H9 (cell line): ENCODE measurements around the gene ST6GAL2. TPM values are rescaled to one million over a fixed set of nuclear protein-coding genes. Genes with fewer than 3 reads are reported as not detected.

Experiments
- DNase-seq: peaks from one replicate; pipeline ENCODE4 v3.0.0-alpha.2; 2017
- H2AFZ ChIP-seq: one replicate; pipeline ENCODE4 v1.6.1; 2013; ENCODE audit warnings: mild to moderate bottlenecking, low read length, control low read depth, moderate library complexity
- H2AK5ac ChIP-seq: 2 replicates; pipeline ENCODE4 v1.6.1; 2013; ENCODE audit warnings: low read length, control low read depth, mixed read lengths; ENCODE audit not compliant: insufficient read length
- H2BK120ac ChIP-seq: one replicate; pipeline ENCODE4 v1.6.1; 2013; ENCODE audit warnings: low read depth, mild to moderate bottlenecking, low read length, control low read depth, inconsistent platforms; ENCODE audit not compliant: poor library complexity, severe bottlenecking
- H2BK12ac ChIP-seq: 2 replicates; pipeline ENCODE4 v1.6.1; 2013; ENCODE audit warnings: low read length, control low read depth, mixed read lengths, low read depth; ENCODE audit not compliant: insufficient read length
- H2BK15ac ChIP-seq: 2 replicates; pipeline ENCODE4 v1.6.1; 2013; ENCODE audit warnings: low read depth, low read length, control low read depth
- H2BK20ac ChIP-seq: one replicate; pipeline ENCODE4 v1.6.1; 2013; ENCODE audit warnings: low read depth, mild to moderate bottlenecking, low read length, control low read depth, inconsistent platforms; ENCODE audit not compliant: poor library complexity, severe bottlenecking
- H2BK5ac ChIP-seq: 2 replicates; pipeline ENCODE4 v1.6.1; 2013; ENCODE audit warnings: low read length, control low read depth, mixed read lengths; ENCODE audit not compliant: insufficient read length
- H3K14ac ChIP-seq: 2 replicates; pipeline ENCODE4 v1.6.1; 2013; ENCODE audit warnings: low read length, control low read depth; ENCODE audit not compliant: insufficient read depth
- H3K18ac ChIP-seq: 2 replicates; pipeline ENCODE4 v1.6.1; 2013; ENCODE audit warnings: low read depth, mild to moderate bottlenecking, mixed read lengths, low read length, control low read depth; ENCODE audit not compliant: insufficient read length
- H3K23ac ChIP-seq: 2 replicates; pipeline ENCODE4 v1.6.1; 2013; ENCODE audit warnings: low read length, control low read depth, mixed read lengths, low read depth; ENCODE audit not compliant: insufficient read length
- H3K23me2 ChIP-seq: 2 replicates; pipeline ENCODE4 v1.6.1; 2013; ENCODE audit warnings: low read depth, mild to moderate bottlenecking, mixed read lengths, low read length, control low read depth; ENCODE audit not compliant: insufficient read length, poor library complexity, severe bottlenecking
- H3K27ac ChIP-seq: 2 replicates; pipeline ENCODE4 v1.5.1; 2013; ENCODE audit warnings: low read length, control low read depth, mixed read lengths, low read depth; ENCODE audit not compliant: insufficient read length
- H3K27me3 ChIP-seq: 2 replicates; pipeline ENCODE4 v1.6.1; 2013; ENCODE audit warnings: low read length, control low read depth, inconsistent platforms; ENCODE audit not compliant: insufficient read depth
- H3K4ac ChIP-seq: 2 replicates; pipeline ENCODE4 v1.6.1; 2013; ENCODE audit warnings: low read depth, mild to moderate bottlenecking, control low read depth, inconsistent platforms, low read length, moderate library complexity
- H3K4me1 ChIP-seq: 2 replicates; pipeline ENCODE4 v1.6.1; 2013; ENCODE audit warnings: low read length, control low read depth, inconsistent platforms; ENCODE audit not compliant: insufficient read depth
- H3K4me2 ChIP-seq: 2 replicates; pipeline ENCODE4 v1.6.1; 2013; ENCODE audit warnings: low read length, control low read depth, mixed read lengths; ENCODE audit not compliant: insufficient read length, insufficient read depth
- H3K56ac ChIP-seq: 2 replicates; pipeline ENCODE4 v1.6.1; 2013; ENCODE audit warnings: low read depth, mild to moderate bottlenecking, mixed read lengths, low read length, control low read depth; ENCODE audit not compliant: insufficient read length
- H3K79me1 ChIP-seq: 2 replicates; pipeline ENCODE4 v1.6.1; 2013; ENCODE audit warnings: low read depth, mild to moderate bottlenecking, moderate library complexity, low read length, control low read depth, inconsistent platforms; ENCODE audit not compliant: insufficient read depth, poor library complexity, severe bottlenecking
- H3K79me2 ChIP-seq: 2 replicates; pipeline ENCODE4 v1.6.1; 2013; ENCODE audit warnings: low read length, control low read depth, inconsistent platforms; ENCODE audit not compliant: insufficient read depth
- H3K9ac ChIP-seq: 2 replicates; pipeline ENCODE4 v1.6.1; 2013; ENCODE audit warnings: low read length, control low read depth, mixed read lengths; ENCODE audit not compliant: insufficient read length; ENCODE audit errors: extremely low read depth
- H3K9me3 ChIP-seq: one replicate; pipeline ENCODE4 v1.6.1; 2013; ENCODE audit warnings: low read depth, low read length, inconsistent platforms; ENCODE audit not compliant: control insufficient read depth
- H3T11ph ChIP-seq: one replicate; pipeline ENCODE4 v1.6.1; 2013; ENCODE audit warnings: mild to moderate bottlenecking, low read length, control low read depth, inconsistent platforms
- H4K20me1 ChIP-seq: one replicate; pipeline ENCODE4 v1.6.1; 2013; ENCODE audit not compliant: control insufficient read depth, insufficient read length, insufficient read depth
- H4K5ac ChIP-seq: 2 replicates; pipeline ENCODE4 v1.6.1; 2013; ENCODE audit warnings: low read depth, mild to moderate bottlenecking, mixed read lengths, low read length, control low read depth; ENCODE audit not compliant: insufficient read length
- H4K8ac ChIP-seq: replicated peaks from 2 replicates; pipeline ENCODE4 v1.6.1; 2013; ENCODE audit warnings: low read length, control low read depth, mixed read lengths, low read depth; ENCODE audit not compliant: insufficient read length
- H4K91ac ChIP-seq: 2 replicates; pipeline ENCODE4 v1.6.1; 2013; ENCODE audit warnings: low read depth, mild to moderate bottlenecking, moderate library complexity, mixed read lengths, low read length, control low read depth; ENCODE audit not compliant: insufficient read length
- H3K27ac Mint-ChIP-seq, 3 experiments: 2 replicates in 2 of 3; 3 replicates in 1 of 3; pipeline ENCODE4 v1.8.0; 2020 to 2021; ENCODE audit warnings: mixed read lengths in 3 of 3, mild to moderate bottlenecking in 1 of 3, moderate library complexity in 1 of 3
- H3K27me3 Mint-ChIP-seq: 2 replicates; pipeline ENCODE4 v1.8.0; 2021; ENCODE audit warnings: low read depth, mild to moderate bottlenecking, moderate library complexity, mixed read lengths
- H3K36me3 Mint-ChIP-seq, 3 experiments: 2 replicates in 2 of 3; 3 replicates in 1 of 3; pipeline ENCODE4 v1.8.0; 2020 to 2021; ENCODE audit warnings: low read depth in 3 of 3, mixed read lengths in 3 of 3; ENCODE audit not compliant: insufficient read depth in 1 of 3
- H3K4me1 Mint-ChIP-seq, 2 experiments: 2 replicates each; pipeline ENCODE4 v1.8.0; 2020; ENCODE audit warnings: mixed read lengths in 2 of 2
- H3K4me3 Mint-ChIP-seq, 2 experiments: 2 replicates in 1 of 2; 3 replicates in 1 of 2; pipeline ENCODE4 v1.8.0; 2020 to 2021; ENCODE audit warnings: mild to moderate bottlenecking in 2 of 2, mixed read lengths in 2 of 2, moderate library complexity in 1 of 2
- H3K9me3 Mint-ChIP-seq, 2 experiments: 2 replicates in 1 of 2; 3 replicates in 1 of 2; pipeline ENCODE4 v1.8.0; 2020; ENCODE audit warnings: mild to moderate bottlenecking in 2 of 2, mixed read lengths in 2 of 2, moderate library complexity in 1 of 2
- WGBS: extraction: QIAGEN DNeasy Blood & Tissue Kit; methylation state at CpG from one replicate; pipeline ENCODE4 v1.1.7; 2013; ENCODE audit warnings: missing lambda C conversion rate, low lambda C conversion rate, mixed read lengths; ENCODE audit not compliant: insufficient read length; ENCODE audit errors: extremely low coverage; 5-methylcytosine and 5-hydroxymethylcytosine counted together
- total RNA-seq: library from RNA; stranded (reverse); gene quantifications from 2 replicates; pipeline ENCODE4 v1.2.1, GENCODE V29; 2021
- TF ChIP-seq, protein P1 (sequence below): fragments of 200-600 bp; sonication (generic); conservative IDR thresholded peaks from 3 replicates; pipeline ENCODE4 v1.8.0; 2021; ENCODE audit warnings: antibody characterized with exemption, mild to moderate bottlenecking

Gene ST6GAL2
- total RNA-seq, 1 experiment from 2014 or later, result 7.6 TPM

DNA sequence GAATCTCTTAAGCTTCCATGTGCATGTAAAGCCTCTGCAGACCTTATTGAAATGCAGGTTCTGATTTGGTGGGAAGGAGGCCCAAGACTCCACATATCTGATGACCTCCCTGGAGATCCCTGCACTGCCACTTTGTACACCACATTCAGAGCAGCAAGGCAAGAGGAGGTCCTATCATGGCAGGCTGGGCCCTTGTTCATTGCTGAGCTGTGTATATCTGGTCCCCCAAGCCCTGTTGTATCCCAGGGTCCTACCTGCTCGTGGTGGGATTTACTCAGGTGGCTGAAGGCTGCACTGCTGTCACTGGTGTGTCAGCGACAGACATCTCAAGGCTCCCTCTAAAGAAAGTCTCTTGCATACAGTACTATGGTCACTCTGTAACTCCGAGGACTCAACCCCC is 114.2 kb downstream of the ST6GAL2 start:
- no peak overlapping the region for H2BK12ac ChIP-seq
- H4K8ac ChIP-seq, result no peak overlapping the region
- Mint-ChIP-seq H3K36me3 (peaks cover 0 to 13% (median 2%) of the 10 kb centered on the region in 3 experiments; a peak in 3 of 7 replicates), H3K9me3 (peaks cover 11 to 12% of the 10 kb centered on the region in 2 experiments), H3K27ac (peak overlapping the region in 1 of 3 experiments; percentile 70; a peak in 1 of 7 replicates), H3K4me1 (peaks cover 10 to 16% of the 10 kb centered on the region in 2 experiments), H3K27me3 (no peaks in the 10 kb centered on the region), H3K4me3 (no peak overlapping the region)
- H2BK5ac ChIP-seq, result no peak overlapping the region
- no peaks in the 10 kb centered on the region for H3K79me2 ChIP-seq
- H2AK5ac ChIP-seq, result no peak overlapping the region
- H3K9ac ChIP-seq, result no peak overlapping the region
- H3K4ac ChIP-seq, result no peak overlapping the region
- no peaks in the 10 kb centered on the region for H3K9me3 ChIP-seq
- no peak overlapping the region for H3T11ph ChIP-seq
- H2BK120ac ChIP-seq, result no peak overlapping the region
- no peak overlapping the region for H4K91ac ChIP-seq
- TF ChIP-seq, protein P1, sequence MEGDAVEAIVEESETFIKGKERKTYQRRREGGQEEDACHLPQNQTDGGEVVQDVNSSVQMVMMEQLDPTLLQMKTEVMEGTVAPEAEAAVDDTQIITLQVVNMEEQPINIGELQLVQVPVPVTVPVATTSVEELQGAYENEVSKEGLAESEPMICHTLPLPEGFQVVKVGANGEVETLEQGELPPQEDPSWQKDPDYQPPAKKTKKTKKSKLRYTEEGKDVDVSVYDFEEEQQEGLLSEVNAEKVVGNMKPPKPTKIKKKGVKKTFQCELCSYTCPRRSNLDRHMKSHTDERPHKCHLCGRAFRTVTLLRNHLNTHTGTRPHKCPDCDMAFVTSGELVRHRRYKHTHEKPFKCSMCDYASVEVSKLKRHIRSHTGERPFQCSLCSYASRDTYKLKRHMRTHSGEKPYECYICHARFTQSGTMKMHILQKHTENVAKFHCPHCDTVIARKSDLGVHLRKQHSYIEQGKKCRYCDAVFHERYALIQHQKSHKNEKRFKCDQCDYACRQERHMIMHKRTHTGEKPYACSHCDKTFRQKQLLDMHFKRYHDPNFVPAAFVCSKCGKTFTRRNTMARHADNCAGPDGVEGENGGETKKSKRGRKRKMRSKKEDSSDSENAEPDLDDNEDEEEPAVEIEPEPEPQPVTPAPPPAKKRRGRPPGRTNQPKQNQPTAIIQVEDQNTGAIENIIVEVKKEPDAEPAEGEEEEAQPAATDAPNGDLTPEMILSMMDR, result no peak
- DNase-seq, result no peak
- no peak overlapping the region for H2BK15ac ChIP-seq
- H3K23ac ChIP-seq, result no peak overlapping the region
- 0 out of 2 replicates have a peak, but pooled peaks cover 3% of the 10 kb centered on the region for H3K4me1 ChIP-seq
- no CpG with 5 or more reads among the region's 3 CpGs for WGBS
- no peaks in the 10 kb centered on the region for H3K79me1 ChIP-seq
- H3K14ac ChIP-seq, result no peak overlapping the region
- H3K23me2 ChIP-seq, result no peaks in the 10 kb centered on the region
- H3K27ac ChIP-seq, result no peak overlapping the region
- H3K4me2 ChIP-seq, result no peak overlapping the region
- H3K18ac ChIP-seq, result no peak overlapping the region
- no peaks in the 10 kb centered on the region for H4K20me1 ChIP-seq
- no peak overlapping the region for H2BK20ac ChIP-seq
- no peak overlapping the region for H4K5ac ChIP-seq
- H2AFZ ChIP-seq, result no peak overlapping the region
- no peak overlapping the region for H3K56ac ChIP-seq
- no peaks in the 10 kb centered on the region for H3K27me3 ChIP-seq
